ENCODE data around the gene TLR3.
A peak's percentile ranks its signal among the peaks of the same experiment; 100 is the strongest.
"Not testable (repeated sequence)": the region's sequence is repeated elsewhere in the genome, so short reads cannot be mapped to it uniquely, and the experiment has no call there.

Gene TLR3

DNA sequence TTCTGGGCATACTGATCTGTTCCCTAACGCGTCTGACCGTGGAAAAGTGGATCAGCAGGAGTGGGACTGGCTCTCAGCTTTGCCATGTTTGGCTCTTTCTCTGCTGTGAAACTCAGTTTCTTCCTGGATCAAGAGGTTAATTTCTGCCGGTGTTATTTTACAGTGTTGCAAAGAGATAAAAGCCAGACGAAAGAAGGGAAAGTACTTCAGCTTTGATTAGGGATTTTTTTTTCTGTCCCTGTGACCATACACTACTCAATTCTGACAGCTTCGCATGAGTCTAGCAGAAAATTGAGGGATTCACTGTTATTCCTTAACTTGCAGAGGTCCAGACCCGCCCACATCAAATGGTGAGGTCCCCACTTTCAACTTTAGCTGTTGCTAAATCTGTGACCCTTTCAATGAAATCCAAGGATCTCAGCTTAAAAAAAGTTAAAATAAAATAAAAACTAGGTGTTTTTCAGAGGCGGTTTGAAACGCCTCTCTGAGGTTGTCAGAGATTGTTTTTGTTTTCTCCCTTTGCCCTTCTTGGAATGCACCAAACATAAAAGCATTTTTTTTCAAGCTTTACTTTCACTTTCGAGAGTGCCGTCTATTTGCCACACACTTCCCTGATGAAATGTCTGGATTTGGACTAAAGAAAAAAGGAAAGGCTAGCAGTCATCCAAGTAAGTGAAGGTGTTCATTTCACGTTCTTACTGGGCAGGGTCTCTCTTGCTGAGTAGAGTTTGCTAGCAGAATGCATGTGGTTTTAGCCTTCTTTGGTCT is at the start of gene TLR3:
TSS of gene TLR3 (plus strand) at position 576 of the 768 bp plus-strand sequence. CDS start 7,464 bp downstream, outside the sequence.
- DNase-seq (ENCODE audit: low read depth) = no peak

GRCh38 chr4:186019269-186019668 is 49.7 kb upstream of the TLR3 start:
- no peak for DNase-seq (ENCODE audit: low read depth)

GRCh38 chr4:186020106-186020792 is 48.7 kb upstream of the TLR3 start:
- DNase-seq (ENCODE audit: low read depth) = no peak

GRCh38 chr4:186020793-186021407 is 48.1 kb upstream of the TLR3 start:
- DNase-seq (ENCODE audit: low read depth) = no peak

DNA sequence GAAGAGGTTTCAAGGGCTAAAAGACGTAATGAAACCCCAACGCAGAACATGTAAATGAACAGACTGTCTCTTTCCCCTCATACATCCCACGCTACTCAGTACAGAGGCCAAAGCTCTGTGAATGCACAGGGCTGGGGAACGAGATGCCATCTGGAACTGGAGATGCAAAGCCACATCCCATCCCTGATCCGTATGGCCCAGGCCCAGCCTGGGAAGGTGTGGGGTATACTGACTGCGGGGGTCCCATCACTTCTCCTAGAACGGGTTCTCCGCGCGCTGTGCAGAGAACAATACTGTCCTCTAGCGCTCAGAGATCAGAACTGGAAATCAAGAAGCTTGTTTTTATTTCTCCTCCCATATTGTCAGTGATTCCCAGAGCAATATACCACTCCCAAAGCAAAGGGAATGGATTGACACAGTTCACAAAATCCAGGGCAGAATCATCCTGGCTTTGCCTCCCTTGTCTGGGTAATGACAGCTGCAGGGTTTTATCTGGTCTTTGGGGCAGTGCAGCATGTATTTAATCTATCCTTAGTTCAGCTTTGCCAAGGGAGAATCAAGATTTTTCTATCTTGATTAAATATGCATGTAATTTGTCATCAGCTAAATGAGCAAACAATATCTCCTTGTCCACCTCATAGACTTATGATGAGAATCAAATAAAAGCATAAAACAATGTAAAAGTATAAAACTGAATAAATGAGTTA is 47.3 kb upstream of the TLR3 start:
- no peak for DNase-seq (ENCODE audit: low read depth)

DNA sequence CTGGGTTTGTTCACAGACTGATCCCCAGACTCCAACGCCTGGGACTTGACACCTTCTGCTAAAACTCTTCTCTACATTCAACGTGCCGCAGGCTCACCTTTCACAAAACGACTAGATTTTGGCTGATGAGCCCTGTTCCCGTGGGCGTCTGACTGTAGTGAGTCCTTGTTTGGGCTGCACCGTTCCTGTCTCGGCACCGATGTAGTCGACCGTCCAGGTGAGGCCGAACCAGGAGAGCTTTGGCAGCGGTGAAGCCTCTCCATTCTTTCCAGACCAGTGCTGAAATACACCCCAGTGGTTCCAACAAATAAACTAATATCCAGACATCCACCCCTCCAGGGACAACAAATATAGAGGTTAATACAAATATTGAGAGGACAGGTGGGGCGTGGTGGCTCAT is 45.0 kb upstream of the TLR3 start:
- no peak for DNase-seq (ENCODE audit: low read depth)

DNA sequence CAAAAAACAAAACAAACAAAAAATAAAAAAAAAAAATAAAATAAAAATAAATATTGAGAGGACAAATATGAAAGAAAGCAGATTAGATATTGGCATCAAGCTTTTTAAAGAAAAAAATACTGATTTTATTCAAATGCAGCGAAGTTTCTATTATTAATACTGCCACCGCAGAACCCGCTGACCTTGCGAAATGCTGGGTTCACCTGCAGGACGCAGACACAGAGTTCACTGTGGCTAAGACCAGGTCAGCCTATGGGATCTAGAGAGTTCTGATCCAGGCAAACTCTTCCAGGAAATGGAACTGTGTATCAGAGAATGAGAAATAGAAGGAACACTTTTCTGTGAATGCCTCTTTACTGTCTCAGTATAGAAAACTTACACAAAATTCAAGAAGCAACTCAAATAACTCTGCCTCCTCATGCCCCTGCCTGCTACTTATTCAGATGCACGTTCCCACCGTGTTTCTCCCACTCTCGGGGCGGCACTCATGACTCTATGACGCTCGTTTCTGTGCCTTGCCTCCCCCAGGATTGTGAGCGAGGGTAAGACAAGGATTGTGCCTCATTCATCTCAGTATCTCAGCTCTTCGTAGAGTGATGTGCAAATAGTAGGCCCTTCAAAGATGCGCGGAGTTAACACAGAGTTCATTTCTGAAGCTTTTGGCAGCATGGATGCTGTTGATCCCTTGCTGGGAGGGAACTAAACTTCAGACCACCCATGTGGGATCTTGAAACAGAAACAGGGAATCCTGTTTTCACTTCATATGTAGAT is 44.1 kb upstream of the TLR3 start:
- no peak for DNase-seq (ENCODE audit: low read depth)

GRCh38 chr4:186025408-186025690 is 43.6 kb upstream of the TLR3 start:
- no peak for DNase-seq (ENCODE audit: low read depth)

DNA sequence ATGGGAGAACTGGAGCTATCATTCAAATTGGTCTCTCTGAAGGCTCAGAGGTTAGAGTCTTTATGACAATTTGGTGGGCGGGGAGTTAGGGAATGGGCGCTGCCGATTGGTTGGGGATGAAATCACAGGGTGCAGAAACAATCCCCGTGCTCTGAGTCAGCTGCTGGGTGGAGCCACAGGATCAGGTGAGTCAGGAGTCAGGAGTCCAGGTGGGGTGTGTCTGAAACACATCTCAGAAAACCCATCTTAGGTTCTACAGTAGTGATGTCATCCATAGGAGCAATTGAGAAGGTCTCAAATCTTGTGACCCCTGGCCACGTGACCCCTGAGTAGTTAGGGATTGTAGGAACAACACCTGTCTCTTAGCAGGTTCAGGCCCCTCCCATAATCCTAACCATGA is 41.6 kb upstream of the TLR3 start:
- no peak for DNase-seq (ENCODE audit: low read depth)

- DNase-seq (ENCODE audit: low read depth) = no peak
Measured at GRCh38 chr4:186029571-186030398, 39.2 kb upstream of the TLR3 start.

DNA sequence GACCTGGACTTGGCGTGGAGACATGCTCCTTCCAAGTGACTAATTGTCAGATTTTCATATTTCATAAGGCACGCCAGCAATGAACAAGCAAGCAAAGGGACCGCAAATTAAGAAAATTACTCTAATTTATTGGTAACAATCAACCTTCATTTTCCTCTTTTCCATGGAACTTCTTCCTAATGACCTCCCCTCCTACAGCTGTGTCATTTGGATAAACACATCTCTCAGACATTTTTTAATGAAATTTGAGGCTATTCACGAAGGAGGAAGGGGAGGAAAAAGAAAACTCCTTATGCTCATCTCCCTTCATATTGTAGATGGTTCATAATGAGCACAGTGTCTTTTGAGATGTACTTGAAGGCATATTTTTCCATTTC is 38.6 kb upstream of the TLR3 start:
- no peak for DNase-seq (ENCODE audit: low read depth)

DNA sequence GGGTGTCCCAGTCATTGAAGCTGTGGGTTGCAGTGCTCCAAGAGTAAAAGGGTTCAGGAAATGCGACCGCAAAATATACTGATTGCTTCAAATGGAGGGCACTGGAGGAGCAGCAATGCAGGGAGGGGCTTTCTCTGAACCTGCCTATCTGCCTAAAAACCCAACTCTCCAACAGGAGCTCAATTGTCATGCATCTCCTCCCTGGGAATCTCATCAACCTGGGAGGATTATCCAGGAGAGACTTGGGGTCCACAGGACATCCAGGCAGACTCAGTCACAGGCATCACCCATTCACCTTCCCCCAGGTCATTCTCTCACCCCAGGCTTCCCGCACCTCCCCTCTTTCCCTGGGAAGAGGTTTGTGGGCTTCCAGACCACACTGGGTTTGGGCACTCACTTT is 38.2 kb upstream of the TLR3 start:
- no peak for DNase-seq (ENCODE audit: low read depth)

DNA sequence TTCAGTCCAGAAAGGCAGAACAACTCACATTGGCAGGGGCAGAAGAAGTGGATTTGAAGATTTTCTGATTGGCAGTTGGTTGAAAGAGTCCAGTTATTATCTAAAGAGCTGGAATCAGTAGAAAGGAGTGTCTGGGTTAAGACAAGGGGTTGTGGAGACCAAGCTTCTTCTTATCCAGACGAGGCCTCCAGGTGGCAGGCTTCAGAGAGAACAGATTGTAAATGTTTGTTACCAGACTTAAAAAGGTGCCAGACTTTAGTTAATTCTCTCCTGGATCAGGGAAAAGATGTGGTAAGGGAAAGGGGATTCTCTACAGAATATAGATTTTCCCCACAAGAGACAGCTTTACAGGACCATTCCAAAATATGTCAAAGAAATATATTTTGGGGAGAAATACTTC is 36.7 kb upstream of the TLR3 start:
- DNase-seq (ENCODE audit: low read depth) = no peak

DNA sequence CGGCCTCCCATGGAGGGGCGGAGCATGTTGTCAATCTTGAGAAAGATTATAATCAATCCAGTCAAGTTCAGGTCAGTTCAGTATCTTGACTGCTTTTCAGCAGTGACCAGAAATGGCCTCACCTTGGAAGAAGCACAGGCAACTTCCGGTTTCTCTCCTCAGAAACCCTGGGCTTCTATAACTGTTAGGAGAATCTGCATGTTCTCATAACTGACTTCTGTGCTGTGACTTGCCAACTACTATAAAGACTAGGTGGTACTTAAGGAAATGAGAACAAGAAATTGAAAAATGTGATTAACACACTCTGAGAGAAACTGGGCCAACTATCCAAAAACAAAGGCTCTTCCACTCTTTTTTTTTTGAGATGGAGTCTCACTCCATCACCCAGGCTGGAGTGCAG is 35.9 kb upstream of the TLR3 start:
- DNase-seq (ENCODE audit: low read depth) = no peak

- DNase-seq (ENCODE audit: low read depth) = not testable (repeated sequence)
Measured at GRCh38 chr4:186034613-186035012, 34.3 kb upstream of the TLR3 start.

DNA sequence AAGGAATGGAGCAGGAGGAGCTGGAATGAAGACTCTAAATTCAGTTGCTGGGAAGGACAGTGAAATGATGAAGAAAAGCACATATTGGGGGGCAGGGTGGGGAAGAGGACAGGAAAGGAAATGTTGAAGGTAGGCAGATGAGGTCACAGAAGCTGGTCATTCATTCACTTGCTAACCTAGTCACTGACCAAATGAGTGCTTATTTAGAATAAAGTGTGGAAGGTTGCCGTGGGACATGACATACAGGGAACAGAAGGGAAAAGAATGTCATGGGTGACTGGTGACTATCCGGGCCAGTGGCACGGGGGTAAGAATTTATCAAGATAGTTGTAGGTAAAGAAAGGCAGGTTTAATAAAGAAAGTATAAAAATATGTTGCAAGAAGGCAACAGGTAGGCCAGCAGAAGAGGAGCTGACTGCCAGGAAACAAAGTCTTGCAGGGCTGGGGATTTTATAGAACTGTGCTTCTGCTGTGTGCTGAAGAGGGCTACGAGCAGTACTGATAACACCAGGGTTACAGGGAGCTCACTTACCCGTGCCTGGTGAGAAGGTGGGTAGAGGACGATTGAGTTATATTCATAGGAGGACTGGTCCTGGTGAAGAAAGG is 31.9 kb upstream of the TLR3 start:
- no peak for DNase-seq (ENCODE audit: low read depth)

GRCh38 chr4:186037692-186038658 is 31.0 kb upstream of the TLR3 start:
- DNase-seq (ENCODE audit: low read depth) = peak; percentile 9

GRCh38 chr4:186039697-186040096 is 29.3 kb upstream of the TLR3 start:
- DNase-seq (ENCODE audit: low read depth) = no peak

DNA sequence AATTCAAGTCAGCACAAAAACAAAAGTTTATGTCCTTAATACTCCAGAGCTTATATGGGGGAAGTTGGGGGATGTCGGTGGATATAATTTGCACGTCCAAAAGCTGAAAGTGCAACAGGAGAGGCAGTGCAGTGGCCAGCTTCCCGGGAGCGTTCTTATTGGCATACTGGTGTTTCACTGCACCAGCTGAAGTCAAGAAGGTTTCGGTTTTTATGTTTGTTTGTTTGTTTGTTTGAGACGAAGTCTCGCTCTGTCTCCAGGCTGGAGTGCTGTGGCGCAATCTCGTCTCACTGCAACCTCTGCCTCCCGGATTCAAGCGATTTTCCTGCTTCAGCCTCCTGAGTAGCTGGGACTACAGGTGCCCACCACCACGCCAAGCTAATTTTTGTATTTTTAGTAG is 28.6 kb upstream of the TLR3 start:
- no peak for DNase-seq (ENCODE audit: low read depth)

GRCh38 chr4:186047501-186047900 is 21.5 kb upstream of the TLR3 start:
- not testable (repeated sequence) for DNase-seq (ENCODE audit: low read depth)

Data from activated T-cell treated with anti-CD3 and anti-CD28 coated beads for 24 hours (primary cell).